Measurements from ENCODE around the gene CORO6.

DNA sequence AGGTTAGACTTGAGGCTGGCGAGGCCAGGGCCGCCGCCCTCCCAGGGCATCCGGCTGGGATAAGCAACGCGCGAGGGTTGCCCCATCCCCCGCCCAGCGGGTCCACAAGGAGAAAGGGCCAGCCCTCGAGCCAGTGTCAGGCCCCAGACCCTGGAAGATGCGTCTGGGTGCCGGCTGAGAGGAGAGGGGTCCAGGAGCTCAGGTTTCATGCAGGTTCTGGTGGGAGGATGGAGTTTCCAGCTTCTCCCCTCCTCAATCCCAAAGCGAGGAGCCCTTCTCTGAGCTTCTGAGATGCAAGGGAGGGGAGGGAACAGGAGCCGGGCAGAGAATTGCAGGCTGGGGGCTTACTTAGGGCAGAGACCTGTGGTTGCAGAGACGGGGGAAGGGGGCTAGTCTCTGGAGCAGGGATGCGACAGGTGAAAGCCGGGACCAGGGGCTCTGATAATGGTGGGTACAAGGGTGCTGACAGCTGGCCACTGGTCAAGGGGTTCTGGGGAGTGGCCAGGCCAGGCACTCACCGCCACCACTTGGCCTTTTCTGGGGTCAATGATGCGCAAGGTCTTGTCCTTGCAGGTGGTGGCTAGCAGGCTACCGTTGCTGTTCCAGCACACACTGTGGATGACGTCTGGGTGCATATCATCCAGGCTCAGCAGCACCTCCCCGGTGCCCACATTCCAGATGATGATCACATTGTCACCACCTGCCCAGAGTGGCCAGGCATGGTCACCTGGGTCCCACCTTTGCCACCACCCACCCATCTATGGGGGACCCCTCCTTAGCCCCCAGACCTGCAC lies 4.2 kb downstream of the CORO6 start:
- TF ChIP-seq, protein P1, sequence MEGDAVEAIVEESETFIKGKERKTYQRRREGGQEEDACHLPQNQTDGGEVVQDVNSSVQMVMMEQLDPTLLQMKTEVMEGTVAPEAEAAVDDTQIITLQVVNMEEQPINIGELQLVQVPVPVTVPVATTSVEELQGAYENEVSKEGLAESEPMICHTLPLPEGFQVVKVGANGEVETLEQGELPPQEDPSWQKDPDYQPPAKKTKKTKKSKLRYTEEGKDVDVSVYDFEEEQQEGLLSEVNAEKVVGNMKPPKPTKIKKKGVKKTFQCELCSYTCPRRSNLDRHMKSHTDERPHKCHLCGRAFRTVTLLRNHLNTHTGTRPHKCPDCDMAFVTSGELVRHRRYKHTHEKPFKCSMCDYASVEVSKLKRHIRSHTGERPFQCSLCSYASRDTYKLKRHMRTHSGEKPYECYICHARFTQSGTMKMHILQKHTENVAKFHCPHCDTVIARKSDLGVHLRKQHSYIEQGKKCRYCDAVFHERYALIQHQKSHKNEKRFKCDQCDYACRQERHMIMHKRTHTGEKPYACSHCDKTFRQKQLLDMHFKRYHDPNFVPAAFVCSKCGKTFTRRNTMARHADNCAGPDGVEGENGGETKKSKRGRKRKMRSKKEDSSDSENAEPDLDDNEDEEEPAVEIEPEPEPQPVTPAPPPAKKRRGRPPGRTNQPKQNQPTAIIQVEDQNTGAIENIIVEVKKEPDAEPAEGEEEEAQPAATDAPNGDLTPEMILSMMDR (IDR thresholded peaks at IDR 0.05): 0 out of 3 replicates have a peak, but pooled peaks have one; percentile 3
- TF ChIP-seq JUNB (IDR thresholded peaks at IDR 0.05): no peak
- TF ChIP-seq RAD21 (conservative IDR thresholded peaks at IDR 0.05 in 1 of 2, IDR thresholded peaks at IDR 0.05 in 1 of 2): no peak
- TF ChIP-seq KDM1A (IDR thresholded peaks at IDR 0.05; ENCODE audit: low read depth): no peak
- no peak for TF ChIP-seq MYC (IDR thresholded peaks at IDR 0.05; ENCODE audit: borderline replicate concordance, low read length)

Data from A549 (cell line).